Measurements from ENCODE around the gene METTL25. TPM values are rescaled to one million over a fixed set of nuclear protein-coding genes. Genes with fewer than 3 reads are reported as not detected.

The METTL25 gene
- total and polyA plus RNA-seq, 10 of the 15 experiments (the other 5 are each of a cell fraction or from before 2014, with no cell fraction given) = 5.6 to 11.3 (median 8.0) TPM

DNA sequence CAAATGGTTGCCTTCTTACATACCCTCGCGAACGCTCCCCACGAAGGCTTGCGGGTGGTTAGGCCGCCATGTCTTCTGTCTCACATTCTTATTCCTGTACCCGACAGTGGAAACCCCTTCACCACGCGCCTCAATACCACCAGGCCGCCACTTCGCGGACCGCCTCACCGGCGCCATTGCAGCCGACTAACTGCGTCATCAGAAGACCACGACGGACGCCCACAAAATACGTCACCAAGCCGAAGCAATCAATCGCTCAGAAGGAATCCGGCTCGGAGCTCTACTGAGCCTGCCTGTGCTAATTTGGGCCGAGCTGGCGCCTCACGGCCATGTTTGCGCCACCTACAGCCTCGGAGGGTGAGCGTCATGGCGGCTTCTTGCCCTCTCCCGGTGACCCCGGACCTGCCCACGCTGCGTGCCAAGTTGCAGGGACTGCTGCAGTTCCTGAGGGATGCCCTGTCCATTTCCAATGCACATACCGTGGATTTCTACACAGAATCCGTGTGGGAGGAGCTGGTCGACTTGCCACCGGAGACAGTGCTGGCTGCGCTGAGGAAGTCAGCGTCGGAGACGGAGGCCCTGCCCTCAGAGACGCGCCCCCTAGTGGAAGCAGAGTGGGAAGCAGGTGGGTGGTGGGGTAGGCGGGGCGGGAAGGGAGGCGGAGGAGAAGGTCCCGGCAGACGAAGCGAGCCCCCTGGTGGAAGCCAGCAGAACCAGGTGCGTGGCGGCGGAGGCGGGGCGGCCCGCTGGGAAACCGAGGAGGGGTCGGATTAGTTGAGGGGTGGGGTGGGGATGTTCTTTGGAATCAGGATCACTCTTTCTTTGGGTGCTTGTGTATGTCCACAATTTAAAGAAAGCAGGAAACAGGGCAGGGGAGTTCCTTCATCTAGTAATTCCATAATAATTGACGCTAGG, at the start of gene METTL25, which contains the start of gene CCDC59 (continued):
- TF ChIP-seq, protein P1, sequence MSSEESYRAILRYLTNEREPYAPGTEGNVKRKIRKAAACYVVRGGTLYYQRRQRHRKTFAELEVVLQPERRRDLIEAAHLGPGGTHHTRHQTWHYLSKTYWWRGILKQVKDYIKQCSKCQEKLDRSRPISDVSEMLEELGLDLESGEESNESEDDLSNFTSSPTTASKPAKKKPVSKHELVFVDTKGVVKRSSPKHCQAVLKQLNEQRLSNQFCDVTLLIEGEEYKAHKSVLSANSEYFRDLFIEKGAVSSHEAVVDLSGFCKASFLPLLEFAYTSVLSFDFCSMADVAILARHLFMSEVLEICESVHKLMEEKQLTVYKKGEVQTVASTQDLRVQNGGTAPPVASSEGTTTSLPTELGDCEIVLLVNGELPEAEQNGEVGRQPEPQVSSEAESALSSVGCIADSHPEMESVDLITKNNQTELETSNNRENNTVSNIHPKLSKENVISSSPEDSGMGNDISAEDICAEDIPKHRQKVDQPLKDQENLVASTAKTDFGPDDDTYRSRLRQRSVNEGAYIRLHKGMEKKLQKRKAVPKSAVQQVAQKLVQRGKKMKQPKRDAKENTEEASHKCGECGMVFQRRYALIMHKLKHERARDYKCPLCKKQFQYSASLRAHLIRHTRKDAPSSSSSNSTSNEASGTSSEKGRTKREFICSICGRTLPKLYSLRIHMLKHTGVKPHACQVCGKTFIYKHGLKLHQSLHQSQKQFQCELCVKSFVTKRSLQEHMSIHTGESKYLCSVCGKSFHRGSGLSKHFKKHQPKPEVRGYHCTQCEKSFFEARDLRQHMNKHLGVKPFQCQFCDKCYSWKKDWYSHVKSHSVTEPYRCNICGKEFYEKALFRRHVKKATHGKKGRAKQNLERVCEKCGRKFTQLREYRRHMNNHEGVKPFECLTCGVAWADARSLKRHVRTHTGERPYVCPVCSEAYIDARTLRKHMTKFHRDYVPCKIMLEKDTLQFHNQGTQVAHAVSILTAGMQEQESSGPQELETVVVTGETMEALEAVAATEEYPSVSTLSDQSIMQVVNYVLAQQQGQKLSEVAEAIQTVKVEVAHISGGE (CRISPR knock-in tag; IDR thresholded peaks at IDR 0.05) = no peak
- TF ChIP-seq SREBF1 (IDR thresholded peaks at IDR 0.05; ENCODE audit: low read length) (peak; percentile 45; the same call in 1 of the 2 replicates), CBFB (IDR thresholded peaks at IDR 0.05; ENCODE audit: low read depth) (peak; percentile 96), RBBP5 (conservative IDR thresholded peaks at IDR 0.05) (no peak; the same call in 1 of the 2 replicates), ZNF274 (IDR thresholded peaks at IDR 0.05; ENCODE audit: insufficient read depth, insufficient read length) (no peak), ASH2L (IDR thresholded peaks at IDR 0.05; ENCODE audit: borderline replicate concordance, low read depth) (peak; percentile 96), KAT2A (conservative IDR thresholded peaks at IDR 0.05; ENCODE audit: control insufficient read depth, low read depth, low read length) (no peak), RAD51 (IDR thresholded peaks at IDR 0.05) (peak; percentile 83), HDAC2 (IDR thresholded peaks at IDR 0.05) (peak; percentile 86; the same call in 1 of the 2 replicates), NFIC (IDR thresholded peaks at IDR 0.05; ENCODE audit: low read depth, low read length) (peak; percentile 42), MEF2B (IDR thresholded peaks at IDR 0.05; ENCODE audit: partially characterized antibody, poor library complexity, severe bottlenecking) (peak; percentile 98), NR2C2 (IDR thresholded peaks at IDR 0.05; ENCODE audit: borderline replicate concordance, control insufficient read depth, insufficient read length, low read depth) (peak; percentile 100), JUND (IDR thresholded peaks at IDR 0.05; ENCODE audit: low read depth, low read length) (peak; percentile 71; the same call in 1 of the 2 replicates), SIN3A (IDR thresholded peaks at IDR 0.05; ENCODE audit: low read depth, low read length) (peak; percentile 89), SRF (IDR thresholded peaks at IDR 0.05; ENCODE audit: low read depth in 2 of 2, low read length in 2 of 2) (peak; percentile 96 to 100)
- TF ChIP-seq, protein P2, sequence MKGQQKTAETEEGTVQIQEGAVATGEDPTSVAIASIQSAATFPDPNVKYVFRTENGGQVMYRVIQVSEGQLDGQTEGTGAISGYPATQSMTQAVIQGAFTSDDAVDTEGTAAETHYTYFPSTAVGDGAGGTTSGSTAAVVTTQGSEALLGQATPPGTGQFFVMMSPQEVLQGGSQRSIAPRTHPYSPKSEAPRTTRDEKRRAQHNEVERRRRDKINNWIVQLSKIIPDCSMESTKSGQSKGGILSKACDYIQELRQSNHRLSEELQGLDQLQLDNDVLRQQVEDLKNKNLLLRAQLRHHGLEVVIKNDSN (IDR thresholded peaks at IDR 0.05; ENCODE audit: borderline replicate concordance, extremely low read length, insufficient read depth, low read depth, low read length) = peak; percentile 3
- TF ChIP-seq, protein P3, sequence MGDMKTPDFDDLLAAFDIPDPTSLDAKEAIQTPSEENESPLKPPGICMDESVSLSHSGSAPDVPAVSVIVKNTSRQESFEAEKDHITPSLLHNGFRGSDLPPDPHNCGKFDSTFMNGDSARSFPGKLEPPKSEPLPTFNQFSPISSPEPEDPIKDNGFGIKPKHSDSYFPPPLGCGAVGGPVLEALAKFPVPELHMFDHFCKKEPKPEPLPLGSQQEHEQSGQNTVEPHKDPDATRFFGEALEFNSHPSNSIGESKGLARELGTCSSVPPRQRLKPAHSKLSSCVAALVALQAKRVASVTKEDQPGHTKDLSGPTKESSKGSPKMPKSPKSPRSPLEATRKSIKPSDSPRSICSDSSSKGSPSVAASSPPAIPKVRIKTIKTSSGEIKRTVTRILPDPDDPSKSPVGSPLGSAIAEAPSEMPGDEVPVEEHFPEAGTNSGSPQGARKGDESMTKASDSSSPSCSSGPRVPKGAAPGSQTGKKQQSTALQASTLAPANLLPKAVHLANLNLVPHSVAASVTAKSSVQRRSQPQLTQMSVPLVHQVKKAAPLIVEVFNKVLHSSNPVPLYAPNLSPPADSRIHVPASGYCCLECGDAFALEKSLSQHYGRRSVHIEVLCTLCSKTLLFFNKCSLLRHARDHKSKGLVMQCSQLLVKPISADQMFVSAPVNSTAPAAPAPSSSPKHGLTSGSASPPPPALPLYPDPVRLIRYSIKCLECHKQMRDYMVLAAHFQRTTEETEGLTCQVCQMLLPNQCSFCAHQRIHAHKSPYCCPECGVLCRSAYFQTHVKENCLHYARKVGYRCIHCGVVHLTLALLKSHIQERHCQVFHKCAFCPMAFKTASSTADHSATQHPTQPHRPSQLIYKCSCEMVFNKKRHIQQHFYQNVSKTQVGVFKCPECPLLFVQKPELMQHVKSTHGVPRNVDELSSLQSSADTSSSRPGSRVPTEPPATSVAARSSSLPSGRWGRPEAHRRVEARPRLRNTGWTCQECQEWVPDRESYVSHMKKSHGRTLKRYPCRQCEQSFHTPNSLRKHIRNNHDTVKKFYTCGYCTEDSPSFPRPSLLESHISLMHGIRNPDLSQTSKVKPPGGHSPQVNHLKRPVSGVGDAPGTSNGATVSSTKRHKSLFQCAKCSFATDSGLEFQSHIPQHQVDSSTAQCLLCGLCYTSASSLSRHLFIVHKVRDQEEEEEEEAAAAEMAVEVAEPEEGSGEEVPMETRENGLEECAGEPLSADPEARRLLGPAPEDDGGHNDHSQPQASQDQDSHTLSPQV (IDR thresholded peaks at IDR 0.05) = no peak; the same call in none of the 2 replicates
- TF ChIP-seq, protein P4, sequence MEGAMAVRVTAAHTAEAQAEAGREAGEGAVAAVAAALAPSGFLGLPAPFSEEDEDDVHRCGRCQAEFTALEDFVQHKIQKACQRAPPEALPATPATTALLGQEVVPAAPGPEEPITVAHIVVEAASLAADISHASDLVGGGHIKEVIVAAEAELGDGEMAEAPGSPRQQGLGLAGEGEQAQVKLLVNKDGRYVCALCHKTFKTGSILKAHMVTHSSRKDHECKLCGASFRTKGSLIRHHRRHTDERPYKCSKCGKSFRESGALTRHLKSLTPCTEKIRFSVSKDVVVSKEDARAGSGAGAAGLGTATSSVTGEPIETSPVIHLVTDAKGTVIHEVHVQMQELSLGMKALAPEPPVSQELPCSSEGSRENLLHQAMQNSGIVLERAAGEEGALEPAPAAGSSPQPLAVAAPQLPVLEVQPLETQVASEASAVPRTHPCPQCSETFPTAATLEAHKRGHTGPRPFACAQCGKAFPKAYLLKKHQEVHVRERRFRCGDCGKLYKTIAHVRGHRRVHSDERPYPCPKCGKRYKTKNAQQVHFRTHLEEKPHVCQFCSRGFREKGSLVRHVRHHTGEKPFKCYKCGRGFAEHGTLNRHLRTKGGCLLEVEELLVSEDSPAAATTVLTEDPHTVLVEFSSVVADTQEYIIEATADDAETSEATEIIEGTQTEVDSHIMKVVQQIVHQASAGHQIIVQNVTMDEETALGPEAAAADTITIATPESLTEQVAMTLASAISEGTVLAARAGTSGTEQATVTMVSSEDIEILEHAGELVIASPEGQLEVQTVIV (IDR thresholded peaks at IDR 0.05; ENCODE audit: borderline replicate concordance, partially characterized antibody) = peak; percentile 77

Measured in GM12878 (cell line).